Colon (tissue), 2 donors: ENCODE results near the gene SPSB1.

Source experiments
- FAIRE-seq: peaks from 2 replicates; lab custom pipeline; 2012; peaks lifted over from hg19 to GRCh38; lab: Jason Lieb, UNC
- donor health status: control.
- donor health status: control.

The SPSB1 gene

GRCh38 chr1:9260059-9260766 lies 32.5 kb upstream of the SPSB1 start:
- FAIRE-seq, result no peak

DNA sequence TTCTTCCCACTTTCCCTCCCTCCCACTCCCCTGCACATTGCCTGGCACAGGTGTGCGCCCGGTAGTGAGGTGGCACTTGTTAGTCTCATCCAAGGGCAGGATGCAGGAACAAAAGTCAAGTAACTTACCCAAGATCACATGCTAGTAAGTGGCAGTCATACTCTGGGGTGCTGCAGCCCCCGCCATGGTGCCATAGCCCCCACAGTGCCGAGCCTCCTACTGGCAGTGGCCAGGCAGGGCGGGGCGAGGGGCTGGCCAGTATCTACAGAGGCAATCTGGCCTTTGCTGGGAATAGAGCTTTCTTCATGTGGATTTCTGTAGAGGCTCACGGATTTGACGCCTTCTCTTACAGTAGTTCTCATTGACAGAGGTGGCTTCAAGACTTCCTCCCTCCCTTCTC lies 31.2 kb upstream of the SPSB1 start:
- FAIRE-seq, result no peak

DNA sequence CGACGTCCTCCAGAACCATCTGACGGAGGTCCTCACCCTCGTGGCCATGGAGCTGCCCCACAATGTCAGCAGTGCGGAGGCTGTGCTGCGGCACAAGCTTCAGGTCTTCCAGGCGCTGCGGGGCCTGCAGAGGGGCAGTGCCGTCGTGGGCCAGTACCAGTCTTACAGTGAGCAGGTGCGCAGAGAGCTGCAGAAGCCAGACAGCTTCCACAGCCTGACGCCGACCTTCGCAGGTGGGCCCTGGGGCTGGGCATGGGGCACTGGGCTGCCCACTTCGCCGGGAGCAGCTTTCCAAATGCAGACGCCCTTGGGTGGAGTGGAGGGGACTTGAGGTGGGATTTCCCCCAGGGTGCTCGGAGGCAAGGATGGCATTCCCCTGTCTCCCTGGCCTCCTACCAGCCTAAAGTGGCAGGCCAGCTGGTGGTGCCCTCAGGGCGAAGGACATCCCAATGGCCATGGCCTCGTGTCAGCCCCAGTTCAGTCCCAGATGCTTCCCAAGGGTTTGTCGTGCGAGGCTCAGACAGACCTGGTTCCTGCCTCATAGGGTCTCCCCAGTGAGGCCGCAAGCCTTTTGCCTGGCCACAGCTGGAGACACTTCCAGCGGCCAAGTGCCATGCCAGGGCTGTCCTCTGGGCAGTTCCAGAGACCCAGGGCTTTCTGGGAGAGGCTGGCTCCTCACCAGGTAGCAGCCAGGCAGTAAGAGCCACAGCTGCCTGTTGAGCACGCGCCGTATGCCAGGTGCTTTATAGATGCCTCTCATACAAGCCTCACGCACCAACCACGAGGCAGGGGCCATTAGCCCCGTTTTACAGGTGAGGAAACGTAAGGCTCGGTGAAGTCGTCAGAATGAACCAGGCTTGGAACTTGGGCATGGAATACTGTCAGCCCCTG lies 30.4 kb upstream of the SPSB1 start:
- no peak for FAIRE-seq

- FAIRE-seq, result no peak
Measured at GRCh38 chr1:9263276-9263855, 29.3 kb upstream of the SPSB1 start.

DNA sequence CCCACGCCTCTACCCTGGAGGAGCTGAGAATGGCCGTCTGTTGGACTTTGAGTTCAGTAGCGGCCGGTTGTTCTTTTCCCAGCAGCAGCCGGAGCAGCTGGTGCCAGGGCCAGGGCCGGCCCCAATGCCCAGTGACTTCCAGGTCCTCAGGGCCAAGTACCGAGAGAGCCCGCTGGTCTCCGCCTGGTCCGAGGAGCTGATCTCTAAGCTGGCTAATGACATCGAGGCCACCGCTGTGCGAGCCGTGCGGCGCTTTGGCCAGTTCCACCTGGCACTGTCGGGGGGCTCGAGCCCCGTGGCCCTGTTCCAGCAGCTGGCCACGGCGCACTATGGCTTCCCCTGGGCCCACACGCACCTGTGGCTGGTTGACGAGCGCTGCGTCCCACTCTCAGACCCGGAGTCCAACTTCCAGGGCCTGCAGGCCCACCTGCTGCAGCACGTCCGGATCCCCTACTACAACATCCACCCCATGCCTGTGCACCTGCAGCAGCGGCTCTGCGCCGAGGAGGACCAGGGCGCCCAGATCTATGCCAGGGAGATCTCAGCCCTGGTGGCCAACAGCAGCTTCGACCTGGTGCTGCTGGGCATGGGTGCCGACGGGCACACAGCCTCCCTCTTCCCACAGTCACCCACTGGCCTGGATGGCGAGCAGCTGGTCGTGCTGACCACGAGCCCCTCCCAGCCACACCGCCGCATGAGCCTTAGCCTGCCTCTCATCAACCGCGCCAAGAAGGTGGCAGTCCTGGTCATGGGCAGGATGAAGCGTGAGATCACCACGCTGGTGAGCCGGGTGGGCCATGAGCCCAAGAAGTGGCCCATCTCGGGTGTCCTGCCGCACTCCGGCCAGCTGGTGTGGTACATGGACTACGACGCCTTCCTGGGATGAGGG lies 28.5 kb upstream of the SPSB1 start:
- no peak for FAIRE-seq

DNA sequence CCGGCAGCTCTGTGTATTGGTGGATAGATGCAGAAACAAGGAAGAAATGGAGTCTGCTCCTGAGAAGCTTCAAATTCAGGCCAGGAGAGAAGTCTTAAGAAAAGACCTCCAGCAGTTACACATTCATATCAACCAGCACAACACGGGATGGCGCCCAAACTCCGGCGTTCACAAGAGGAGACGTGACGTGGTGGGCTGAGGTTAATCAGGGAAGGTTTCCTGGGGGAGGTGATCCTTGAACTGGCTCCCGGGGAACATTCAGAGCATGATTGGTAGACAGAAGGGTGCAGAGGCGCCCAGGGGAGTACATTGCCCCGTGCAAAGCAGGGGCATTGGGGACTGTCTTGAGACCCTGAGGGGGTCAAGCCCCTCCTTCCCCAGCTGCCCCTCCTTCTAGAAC lies 27.7 kb upstream of the SPSB1 start:
- no peak for FAIRE-seq

- no peak for FAIRE-seq
Measured at GRCh38 chr1:9265968-9266367, 26.7 kb upstream of the SPSB1 start.

DNA sequence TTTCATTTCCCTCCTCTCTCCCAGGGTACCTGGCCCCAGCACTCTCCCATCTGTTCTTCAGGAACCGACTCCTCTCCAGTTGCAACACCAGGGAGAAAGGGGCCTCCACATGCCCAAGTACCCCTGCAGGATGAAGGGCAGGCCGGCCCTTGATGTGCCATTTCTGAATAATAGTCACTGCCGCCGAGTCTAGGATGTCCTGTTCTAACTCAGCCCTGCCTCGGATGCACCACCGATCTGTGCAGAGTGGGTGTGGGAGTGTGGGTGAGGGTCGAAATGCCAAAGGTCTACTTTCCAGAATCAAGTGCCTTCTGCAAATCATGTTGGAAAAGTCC lies 25.4 kb upstream of the SPSB1 start:
- no peak for FAIRE-seq

DNA sequence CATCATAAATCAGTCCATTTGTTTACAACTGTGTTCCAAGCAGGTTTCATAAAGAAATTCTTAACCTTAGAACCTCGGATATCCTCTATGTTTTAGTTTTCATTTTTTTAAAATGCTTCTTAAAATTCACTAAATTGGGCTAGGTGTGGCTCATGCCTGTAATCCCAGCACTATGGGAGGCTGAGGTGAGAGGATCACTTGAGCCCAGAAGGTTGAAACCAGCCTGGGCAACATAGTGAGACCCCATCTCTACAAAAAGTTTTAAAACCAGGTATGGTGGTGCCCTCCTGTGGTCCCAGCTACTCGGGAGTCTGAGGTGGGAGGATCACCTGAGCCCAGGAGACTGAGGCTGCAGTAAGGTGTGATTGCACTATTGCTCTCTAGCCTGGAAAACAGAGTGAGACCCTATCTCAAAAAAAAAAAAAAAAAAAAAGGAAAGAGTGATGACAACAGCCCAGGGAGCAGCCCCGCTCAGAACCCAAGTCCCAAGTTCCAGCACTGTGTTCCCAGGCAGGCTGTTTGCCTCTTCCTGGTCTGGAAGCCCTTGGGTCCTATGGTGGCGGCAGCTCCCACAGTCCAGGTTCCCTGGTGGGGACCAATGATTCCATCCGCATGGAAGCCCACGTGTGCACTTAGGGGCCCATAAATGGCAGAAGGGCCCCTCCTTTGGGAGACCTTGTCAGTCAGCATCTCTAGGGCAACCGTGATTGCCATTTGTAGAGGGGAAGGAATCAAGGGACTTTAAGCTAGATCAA lies 24.7 kb upstream of the SPSB1 start:
- FAIRE-seq, result no peak

GRCh38 chr1:9269078-9269501 lies 23.6 kb upstream of the SPSB1 start:
- no peak for FAIRE-seq

DNA sequence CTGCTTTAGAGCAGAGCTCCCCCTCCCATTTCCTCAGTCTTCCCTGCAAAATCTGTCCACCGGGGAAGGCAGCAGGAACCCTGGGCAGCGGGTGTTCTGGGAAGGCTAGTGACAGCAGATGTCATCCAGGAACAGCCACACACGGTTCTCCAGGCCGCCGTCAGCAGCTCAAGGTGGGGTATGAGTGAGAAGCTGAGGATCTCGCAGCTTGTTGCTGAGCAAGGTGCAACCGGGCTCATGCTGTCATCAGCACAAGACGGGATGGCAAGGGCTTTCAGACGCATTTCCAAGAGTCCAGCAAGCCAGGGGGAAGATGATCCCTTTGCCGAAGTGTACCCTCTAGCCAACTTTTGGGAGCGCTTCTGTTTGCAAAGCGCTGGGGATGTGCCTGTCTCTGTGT lies 23.0 kb upstream of the SPSB1 start:
- no peak for FAIRE-seq

- no peak for FAIRE-seq
Measured at GRCh38 chr1:9270290-9270883, 22.3 kb upstream of the SPSB1 start.

- FAIRE-seq, result no peak
Measured at GRCh38 chr1:9271283-9271682, 21.4 kb upstream of the SPSB1 start.

DNA sequence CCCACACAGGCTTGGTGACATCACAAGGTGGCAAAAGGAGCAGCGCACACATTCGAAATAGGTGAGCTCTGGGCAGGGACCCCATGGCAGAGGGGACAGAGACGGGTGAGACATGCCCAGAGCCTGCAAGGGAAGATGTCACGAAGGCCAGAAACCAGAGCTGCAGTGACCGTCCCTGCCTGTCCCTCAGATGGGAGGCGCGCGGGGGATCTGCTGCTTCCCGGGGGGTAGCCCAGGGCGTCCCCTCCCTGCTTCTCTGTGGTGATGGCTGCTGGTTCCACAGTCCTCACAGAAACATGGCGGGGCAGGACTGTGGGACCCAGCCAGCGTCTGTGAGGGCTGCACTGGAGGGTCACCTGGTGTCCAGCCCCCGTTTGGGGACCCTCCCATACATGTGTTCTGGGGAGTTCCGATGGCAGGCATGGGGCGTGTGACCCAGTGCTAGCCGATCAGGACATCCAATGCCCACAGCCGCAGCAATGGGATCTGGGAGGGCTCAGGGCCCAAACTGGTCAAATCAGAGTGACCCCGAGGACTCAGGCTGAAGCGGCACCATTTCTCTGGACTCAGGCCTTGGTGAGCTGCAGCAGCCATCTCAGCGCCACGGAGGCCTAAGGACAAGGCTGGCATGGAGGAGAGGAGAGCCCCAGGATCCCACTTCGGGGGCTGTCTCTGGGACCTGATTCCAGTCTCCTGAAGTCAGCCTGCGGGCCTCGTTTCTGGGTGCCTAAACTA lies 20.7 kb upstream of the SPSB1 start:
- FAIRE-seq, result no peak

DNA sequence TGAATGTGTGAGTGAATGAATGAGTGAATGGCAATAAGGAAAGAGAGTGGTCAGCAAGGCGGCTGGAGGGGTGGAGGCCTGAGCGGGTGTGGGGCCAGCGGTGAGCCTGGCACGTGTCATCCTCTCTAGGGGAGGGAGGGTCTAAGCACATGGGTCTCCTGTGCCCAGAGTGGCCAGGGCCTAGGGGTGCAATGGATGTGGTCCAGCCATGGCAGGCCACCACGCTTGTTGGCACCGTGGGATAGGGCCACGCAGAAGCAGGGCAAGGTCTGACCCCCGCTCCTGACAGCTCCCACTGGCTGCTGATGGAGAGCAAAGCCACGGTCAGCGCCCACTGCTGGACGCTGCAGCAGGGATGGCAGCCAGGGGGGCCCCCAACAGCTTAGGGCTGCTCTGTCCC lies 19.5 kb upstream of the SPSB1 start:
- no peak for FAIRE-seq

DNA sequence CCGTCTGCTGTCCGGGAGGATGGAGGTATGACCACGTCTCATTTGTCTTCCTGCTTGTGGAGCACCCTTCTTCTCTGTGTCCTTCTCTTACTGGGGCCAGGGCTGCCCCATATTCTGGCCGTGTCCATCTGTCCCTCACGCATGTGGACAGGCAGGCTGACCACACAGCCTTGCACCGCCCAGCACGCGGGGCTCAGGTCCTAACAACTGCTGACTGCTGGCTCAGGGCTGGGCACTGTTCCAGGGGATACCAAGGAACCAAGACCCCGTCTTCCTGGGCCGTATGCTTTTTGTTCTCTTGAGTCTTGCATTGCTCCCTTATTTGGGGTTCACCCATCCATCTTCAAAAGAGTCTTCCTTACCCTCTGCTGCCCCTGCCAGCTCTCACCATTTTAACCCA lies 17.5 kb upstream of the SPSB1 start:
- no peak for FAIRE-seq

DNA sequence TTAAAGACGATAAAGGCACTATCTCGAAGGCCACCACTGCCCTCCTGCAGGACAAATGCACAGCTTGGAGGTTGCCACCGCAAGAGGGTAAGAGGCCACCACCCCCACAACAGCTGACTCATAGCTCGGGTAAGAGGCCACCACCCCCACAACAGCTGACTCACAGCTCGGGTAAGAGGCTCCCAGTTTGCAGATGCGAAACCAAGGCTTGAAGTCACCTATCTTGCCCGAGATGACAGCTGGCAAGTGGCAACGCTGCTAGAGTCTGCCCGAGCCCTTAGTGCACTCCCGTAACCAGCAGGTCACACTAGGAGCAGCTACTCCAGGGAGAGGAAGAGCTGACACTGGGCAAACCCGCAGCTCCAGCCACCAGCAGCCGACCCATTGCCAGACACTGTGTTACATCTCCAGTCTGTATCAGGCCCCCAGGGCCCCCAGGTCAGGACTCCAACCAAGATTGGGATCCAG lies 17.1 kb upstream of the SPSB1 start:
- no peak for FAIRE-seq

DNA sequence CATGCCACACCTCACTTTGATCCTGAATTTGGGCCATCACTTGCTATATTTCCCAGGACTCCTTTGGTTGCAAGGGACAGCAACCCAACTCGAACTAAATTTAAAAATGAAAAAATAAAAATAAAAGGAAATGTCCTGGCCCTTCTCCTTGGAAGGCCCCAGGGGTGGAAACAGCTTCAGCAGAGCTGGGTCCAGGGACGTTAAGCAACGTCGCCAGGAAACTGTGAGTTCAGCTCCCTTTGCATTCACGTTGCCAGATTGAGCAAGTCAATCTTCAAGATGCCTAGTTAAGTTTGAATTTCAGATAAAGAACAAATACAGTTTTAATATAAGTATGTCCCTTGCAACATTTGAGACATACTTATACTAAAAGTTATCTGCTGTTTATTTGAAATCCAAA lies 14.6 kb upstream of the SPSB1 start:
- no peak for FAIRE-seq

DNA sequence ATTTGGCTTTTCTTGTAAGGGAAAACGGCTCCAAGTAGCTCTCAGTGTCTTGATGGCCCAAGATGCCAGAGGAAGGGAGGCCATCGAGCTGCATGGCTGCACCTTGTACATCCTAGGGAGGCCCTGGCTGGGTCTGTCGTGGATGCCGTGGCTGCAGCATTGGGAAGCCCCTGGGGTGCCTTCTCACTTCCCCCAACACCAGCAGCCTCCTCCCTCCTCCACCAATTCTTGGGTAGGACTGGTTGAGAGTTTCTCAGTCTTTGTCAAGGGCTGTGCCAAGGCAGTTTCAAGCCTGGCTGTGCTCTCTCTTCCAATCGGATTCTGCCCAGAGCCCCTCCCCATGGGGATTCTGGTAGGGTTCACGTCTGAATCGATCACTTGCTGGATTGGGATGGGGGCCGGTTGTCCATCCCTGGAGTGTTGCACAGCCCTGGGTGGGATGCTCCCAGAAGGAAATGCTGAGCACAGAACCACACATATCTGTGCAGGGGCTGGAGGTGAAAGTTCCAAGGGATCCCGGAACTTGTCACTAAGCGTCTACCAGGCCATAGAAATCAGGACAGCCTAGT lies 14.0 kb upstream of the SPSB1 start:
- no peak for FAIRE-seq
